Chondrocyte (in vitro differentiated cells): Measurements from ENCODE around the gene KRT40. TPM values are rescaled to one million over a fixed set of nuclear protein-coding genes. Genes with fewer than 3 reads are reported as not detected.

Experiments
- DNase-seq: peaks from one replicate; pipeline ENCODE4 v3.0.0; 2021; ENCODE audit warnings: mixed read lengths, low spot score
- H3K27ac Mint-ChIP-seq: one replicate; pipeline ENCODE4 v1.8.0; 2021; ENCODE audit warnings: mild to moderate bottlenecking, moderate library complexity, mixed read lengths; ENCODE audit not compliant: unreplicated experiment
- H3K27me3 Mint-ChIP-seq: 2 replicates; pipeline ENCODE4 v1.8.0; 2021; ENCODE audit warnings: low read depth, mixed read lengths
- H3K36me3 Mint-ChIP-seq: 2 replicates; pipeline ENCODE4 v1.8.0; 2021; ENCODE audit warnings: low read depth, mixed read lengths
- H3K4me1 Mint-ChIP-seq: 2 replicates; pipeline ENCODE4 v1.8.0; 2021; ENCODE audit warnings: low read depth, mild to moderate bottlenecking, mixed read lengths
- H3K4me3 Mint-ChIP-seq: one replicate; pipeline ENCODE4 v1.8.0; 2021; ENCODE audit warnings: mild to moderate bottlenecking, moderate library complexity, mixed read lengths; ENCODE audit not compliant: unreplicated experiment
- H3K9me3 Mint-ChIP-seq: 2 replicates; pipeline ENCODE4 v1.8.0; 2021; ENCODE audit warnings: low read depth, mixed read lengths
- total RNA-seq: library from RNA; stranded (reverse); gene quantifications from 3 replicates; pipeline ENCODE4 v1.2.1, GENCODE V29; 2021
- TF ChIP-seq, protein P1 (sequence below): fragments of 200-600 bp; sonication (generic); IDR thresholded peaks from 2 replicates; pipeline ENCODE4 v1.5.0; 2021; ENCODE audit warnings: antibody characterized with exemption, mild to moderate bottlenecking, moderate library complexity

The KRT40 gene
- total RNA-seq, 1 donor from 2014 or later = not detected

DNA sequence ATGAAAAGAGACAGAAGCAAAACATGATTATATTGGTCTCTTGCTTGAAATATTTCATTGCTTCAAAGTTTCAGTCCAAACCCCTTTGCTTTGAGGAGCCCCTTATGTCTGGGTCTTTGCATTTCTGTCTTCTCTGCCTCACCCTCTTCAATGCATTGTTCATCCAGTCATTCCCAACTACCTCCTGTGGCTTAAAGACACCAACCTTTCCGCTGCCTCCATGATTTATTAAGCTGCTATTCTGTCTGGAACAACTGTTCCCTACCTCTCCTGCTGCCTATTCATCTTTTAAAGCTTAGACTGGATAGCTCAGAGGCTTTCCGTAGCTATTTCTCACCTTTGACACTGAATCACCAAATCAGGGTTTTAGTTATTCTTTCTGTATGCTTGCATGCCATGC lies 13.2 kb upstream of the KRT40 start:
- H3K9me3 Mint-ChIP-seq = no peaks in the 10 kb centered on the region
- peaks cover 1% of the 10 kb centered on the region for H3K36me3 Mint-ChIP-seq
- H3K4me1 Mint-ChIP-seq = no peaks in the 10 kb centered on the region
- TF ChIP-seq, protein P1, sequence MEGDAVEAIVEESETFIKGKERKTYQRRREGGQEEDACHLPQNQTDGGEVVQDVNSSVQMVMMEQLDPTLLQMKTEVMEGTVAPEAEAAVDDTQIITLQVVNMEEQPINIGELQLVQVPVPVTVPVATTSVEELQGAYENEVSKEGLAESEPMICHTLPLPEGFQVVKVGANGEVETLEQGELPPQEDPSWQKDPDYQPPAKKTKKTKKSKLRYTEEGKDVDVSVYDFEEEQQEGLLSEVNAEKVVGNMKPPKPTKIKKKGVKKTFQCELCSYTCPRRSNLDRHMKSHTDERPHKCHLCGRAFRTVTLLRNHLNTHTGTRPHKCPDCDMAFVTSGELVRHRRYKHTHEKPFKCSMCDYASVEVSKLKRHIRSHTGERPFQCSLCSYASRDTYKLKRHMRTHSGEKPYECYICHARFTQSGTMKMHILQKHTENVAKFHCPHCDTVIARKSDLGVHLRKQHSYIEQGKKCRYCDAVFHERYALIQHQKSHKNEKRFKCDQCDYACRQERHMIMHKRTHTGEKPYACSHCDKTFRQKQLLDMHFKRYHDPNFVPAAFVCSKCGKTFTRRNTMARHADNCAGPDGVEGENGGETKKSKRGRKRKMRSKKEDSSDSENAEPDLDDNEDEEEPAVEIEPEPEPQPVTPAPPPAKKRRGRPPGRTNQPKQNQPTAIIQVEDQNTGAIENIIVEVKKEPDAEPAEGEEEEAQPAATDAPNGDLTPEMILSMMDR = no peak
- H3K27me3 Mint-ChIP-seq = peaks cover 6% of the 10 kb centered on the region
- no peak overlapping the region for H3K4me3 Mint-ChIP-seq
- H3K27ac Mint-ChIP-seq = no peak overlapping the region
- no peak for DNase-seq

DNA sequence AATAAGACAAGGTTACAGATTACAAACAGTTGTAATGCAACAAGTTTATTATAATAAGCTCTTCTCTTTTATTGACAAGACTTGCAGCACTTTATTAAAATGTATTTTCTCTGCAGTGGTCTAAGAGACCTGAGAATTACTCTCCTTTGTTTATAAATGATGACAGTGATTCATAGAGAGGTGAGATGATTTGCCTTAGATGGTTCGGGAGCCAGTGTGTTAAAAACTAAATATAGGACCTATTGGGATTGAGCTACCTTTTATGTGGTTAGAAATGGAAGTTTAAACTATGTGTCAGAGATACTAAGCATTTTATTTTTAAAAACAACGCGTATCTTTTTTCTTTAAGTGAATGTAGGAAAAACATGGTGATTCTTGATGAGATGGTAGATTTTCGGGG lies 12.7 kb upstream of the KRT40 start:
- peaks cover 6% of the 10 kb centered on the region for H3K27me3 Mint-ChIP-seq
- peaks cover 1% of the 10 kb centered on the region for H3K36me3 Mint-ChIP-seq
- no peaks in the 10 kb centered on the region for H3K9me3 Mint-ChIP-seq
- TF ChIP-seq, protein P1 = no peak
- H3K27ac Mint-ChIP-seq = no peak overlapping the region
- DNase-seq = no peak
- no peaks in the 10 kb centered on the region for H3K4me1 Mint-ChIP-seq
- H3K4me3 Mint-ChIP-seq = no peak overlapping the region

DNA sequence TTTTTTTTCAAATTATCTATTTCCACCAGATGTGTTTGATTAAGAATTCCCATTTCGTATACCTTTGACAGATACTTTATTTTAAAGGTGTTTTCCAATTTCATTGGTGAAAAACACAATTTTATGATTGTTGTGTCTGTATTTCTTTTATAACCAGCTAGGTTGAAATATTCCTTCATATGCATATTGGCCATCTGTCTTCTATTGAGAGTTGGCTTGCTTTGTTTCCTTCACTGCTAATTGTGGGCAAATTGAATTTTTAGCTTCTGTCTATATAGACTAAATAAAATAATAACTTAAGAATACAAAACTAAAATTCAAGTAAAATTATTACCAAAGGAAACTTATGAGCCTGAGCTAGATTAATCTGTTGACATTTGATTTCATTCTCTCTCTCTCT lies 11.0 kb upstream of the KRT40 start:
- Mint-ChIP-seq H3K4me3 (no peak overlapping the region), H3K27ac (no peak overlapping the region), H3K36me3 (peaks cover 1% of the 10 kb centered on the region), H3K27me3 (peaks cover 6% of the 10 kb centered on the region), H3K9me3 (no peaks in the 10 kb centered on the region), H3K4me1 (no peaks in the 10 kb centered on the region)
- TF ChIP-seq, protein P1 = no peak
- no peak for DNase-seq

DNA sequence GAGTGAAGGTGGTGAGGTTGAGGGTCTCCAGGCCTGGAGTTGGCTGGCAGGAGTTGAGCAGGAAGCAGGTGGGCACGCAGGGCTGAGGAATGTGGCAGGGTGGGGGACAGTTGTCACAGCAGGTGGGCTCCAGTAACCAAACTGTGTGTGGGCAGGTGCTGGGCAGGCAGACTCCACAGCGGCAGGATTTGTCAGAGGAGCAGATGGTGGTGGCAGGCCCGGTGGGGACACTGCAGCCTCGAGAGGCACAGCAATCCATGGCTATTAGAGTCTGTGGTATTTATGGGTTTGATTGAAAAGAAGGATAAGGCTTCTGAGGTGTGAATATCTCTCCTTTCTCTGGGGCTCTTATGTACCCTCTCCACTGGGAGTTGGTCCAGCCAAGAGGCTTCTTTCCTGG lies 9.7 kb upstream of the KRT40 start, which contains the start of gene KRTAP3-3:
Gene KRTAP3-3 (minus strand): TSS at position 326 of the 400 bp plus-strand sequence. CDS start 67 bp downstream, at position 259.
- no peak within 1 kb of the TSS for H3K4me3 Mint-ChIP-seq
- no peak for DNase-seq
- no peaks in the 10 kb centered on the region for H3K4me1 Mint-ChIP-seq
- H3K36me3 Mint-ChIP-seq = peaks cover 1% of the 10 kb centered on the region
- TF ChIP-seq, protein P1 = no peak
- H3K9me3 Mint-ChIP-seq = no peaks in the 10 kb centered on the region
- H3K27ac Mint-ChIP-seq = no peak within 1 kb of the TSS
- peaks cover 6% of the 10 kb centered on the region for H3K27me3 Mint-ChIP-seq

DNA sequence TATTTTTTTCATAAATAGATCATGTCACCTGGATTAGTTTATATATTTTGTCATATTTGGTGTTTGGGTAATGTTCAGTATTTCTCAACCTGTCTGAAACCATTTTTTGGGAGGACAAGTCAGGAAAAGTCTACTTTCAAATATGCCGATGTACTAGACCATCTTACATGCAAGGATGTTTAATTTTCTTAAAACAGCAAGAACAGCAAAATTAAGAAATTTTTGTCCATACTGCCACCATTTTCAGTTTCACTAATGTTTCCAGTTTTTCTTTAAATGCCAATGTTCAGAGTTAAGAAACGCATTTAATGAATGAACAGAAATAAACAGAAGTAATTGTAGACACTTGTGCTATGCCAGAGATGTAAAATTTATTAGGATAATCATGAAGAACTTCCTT lies 9.0 kb upstream of the KRT40 start:
- H3K4me3 Mint-ChIP-seq = no peak overlapping the region
- TF ChIP-seq, protein P1 = no peak
- peaks cover 1% of the 10 kb centered on the region for H3K36me3 Mint-ChIP-seq
- no peaks in the 10 kb centered on the region for H3K9me3 Mint-ChIP-seq
- H3K27me3 Mint-ChIP-seq = peaks cover 6% of the 10 kb centered on the region
- H3K4me1 Mint-ChIP-seq = no peaks in the 10 kb centered on the region
- H3K27ac Mint-ChIP-seq = no peak overlapping the region
- no peak for DNase-seq
